GM21576 (cell line): Measurements from ENCODE around the gene PGAM2.

Experiments
- ATAC-seq: cut with Tn5 transposase; IDR thresholded peaks from one replicate; pipeline ENCODE4 v1.9.1; 2021; ENCODE audit warnings: mild to moderate bottlenecking, moderate library complexity; ENCODE audit not compliant: unreplicated experiment

Gene PGAM2

GRCh38 chr7:44065431-44066110 is at the start of gene PGAM2:
PGAM2 (minus strand) TSS chr7:44065567; CDS start chr7:44065529, 38 bp downstream.
- no peak for ATAC-seq

- no peak for ATAC-seq
Observed at GRCh38 chr7:44114586-44115310, 49.4 kb upstream of the PGAM2 start.

- no peak for ATAC-seq
Observed at GRCh38 chr7:44113764-44114354, 48.5 kb upstream of the PGAM2 start.

GRCh38 chr7:44112997-44113763 is 47.8 kb upstream of the PGAM2 start:
- no peak for ATAC-seq

GRCh38 chr7:44112231-44112996 is 47.0 kb upstream of the PGAM2 start:
- ATAC-seq, result no peak

GRCh38 chr7:44111761-44112160 is 46.4 kb upstream of the PGAM2 start:
- no peak for ATAC-seq

GRCh38 chr7:44110719-44111635 is 45.6 kb upstream of the PGAM2 start:
- no peak for ATAC-seq

GRCh38 chr7:44109991-44110390 is 44.6 kb upstream of the PGAM2 start:
- no peak for ATAC-seq

GRCh38 chr7:44108768-44109750 is 43.7 kb upstream of the PGAM2 start:
- no peak for ATAC-seq

- no peak for ATAC-seq
Observed at GRCh38 chr7:44107961-44108767, 42.8 kb upstream of the PGAM2 start.

GRCh38 chr7:44107116-44107960 is 42.0 kb upstream of the PGAM2 start:
- ATAC-seq, result no peak

- no peak for ATAC-seq
Observed at GRCh38 chr7:44106311-44107065, 41.1 kb upstream of the PGAM2 start.

GRCh38 chr7:44105832-44106231 is 40.5 kb upstream of the PGAM2 start:
- no peak for ATAC-seq

GRCh38 chr7:44104860-44105771 is 39.7 kb upstream of the PGAM2 start:
- ATAC-seq, result no peak
